Adipocyte (in vitro differentiated cells): ENCODE results near the gene ANKRD31.
"Not testable (repeated sequence)": the region's sequence is repeated elsewhere in the genome, so short reads cannot be mapped to it uniquely, and the experiment has no call there.

ENCODE experiments used
- DNase-seq: peaks from one replicate; pipeline ENCODE4 v3.0.0-alpha.2; 2015; ENCODE audit warnings: low read depth
- H3K27me3 ChIP-seq: replicated peaks from 2 replicates; pipeline ENCODE4 v1.7.0; 2013; ENCODE audit warnings: mild to moderate bottlenecking, low read length, moderate library complexity; ENCODE audit not compliant: control insufficient read depth, insufficient read depth
- H3K36me3 ChIP-seq: 2 replicates; pipeline ENCODE4 v1.7.0; 2013; ENCODE audit warnings: low read length, mild to moderate bottlenecking, moderate library complexity; ENCODE audit not compliant: control insufficient read depth, insufficient read depth, severe bottlenecking
- H3K4me1 ChIP-seq: 2 replicates; pipeline ENCODE4 v1.7.0; 2013; ENCODE audit warnings: mild to moderate bottlenecking, low read length, moderate library complexity; ENCODE audit not compliant: control insufficient read depth, insufficient read depth
- H3K4me3 ChIP-seq: 2 replicates; pipeline ENCODE4 v1.7.0; 2013; ENCODE audit warnings: mild to moderate bottlenecking, low read length, moderate library complexity
- H3K9ac ChIP-seq: 2 replicates; pipeline ENCODE4 v1.7.0; 2013; ENCODE audit warnings: mild to moderate bottlenecking, low read length, moderate library complexity
- H3K9me3 ChIP-seq: 2 replicates; pipeline ENCODE4 v1.7.0; 2013; ENCODE audit warnings: mild to moderate bottlenecking, low read length, moderate library complexity; ENCODE audit not compliant: control insufficient read depth

Gene ANKRD31

GRCh38 chr5:75192264-75192663, 44.4 kb downstream of the ANKRD31 start:
- H3K9ac ChIP-seq, result no peak overlapping the region
- H3K4me1 ChIP-seq, result no peaks in the 10 kb centered on the region
- no peaks in the 10 kb centered on the region for H3K36me3 ChIP-seq
- DNase-seq, result no peak
- no peaks in the 10 kb centered on the region for H3K9me3 ChIP-seq
- H3K4me3 ChIP-seq, result no peak overlapping the region
- H3K27me3 ChIP-seq, result no peaks in the 10 kb centered on the region

DNA sequence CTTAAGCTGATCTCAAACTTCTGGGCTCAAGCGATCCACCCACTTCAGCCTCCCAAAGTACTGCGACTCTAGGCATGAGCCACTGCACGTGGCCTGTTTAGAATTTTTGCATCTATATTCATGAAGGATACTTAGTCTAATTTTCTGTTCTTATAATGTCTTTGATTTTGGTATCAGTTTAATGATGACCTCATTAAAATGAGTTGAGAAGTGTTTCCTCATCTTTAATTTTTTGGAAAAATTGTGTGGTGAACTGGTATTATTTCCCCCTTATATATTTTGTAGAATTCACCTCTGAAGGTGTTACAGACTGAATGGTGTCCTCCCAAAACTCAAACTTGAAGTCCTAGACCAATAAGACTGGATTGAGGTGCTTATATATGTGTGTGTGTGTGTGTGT, 46.5 kb downstream of the ANKRD31 start:
- no peaks in the 10 kb centered on the region for H3K36me3 ChIP-seq
- no peak for DNase-seq

GRCh38 chr5:75189353-75189752, 47.3 kb downstream of the ANKRD31 start:
- Histone ChIP-seq H3K36me3 (no peaks in the 10 kb centered on the region), H3K9me3 (no peaks in the 10 kb centered on the region)

More for the DNA sequence above, 46.5 kb downstream of the ANKRD31 start:
- no peaks in the 10 kb centered on the region for H3K4me1 ChIP-seq
- no peak overlapping the region for H3K9ac ChIP-seq
- H3K27me3 ChIP-seq, result no peaks in the 10 kb centered on the region
- H3K4me3 ChIP-seq, result no peak overlapping the region
- H3K9me3 ChIP-seq, result no peaks in the 10 kb centered on the region

DNA sequence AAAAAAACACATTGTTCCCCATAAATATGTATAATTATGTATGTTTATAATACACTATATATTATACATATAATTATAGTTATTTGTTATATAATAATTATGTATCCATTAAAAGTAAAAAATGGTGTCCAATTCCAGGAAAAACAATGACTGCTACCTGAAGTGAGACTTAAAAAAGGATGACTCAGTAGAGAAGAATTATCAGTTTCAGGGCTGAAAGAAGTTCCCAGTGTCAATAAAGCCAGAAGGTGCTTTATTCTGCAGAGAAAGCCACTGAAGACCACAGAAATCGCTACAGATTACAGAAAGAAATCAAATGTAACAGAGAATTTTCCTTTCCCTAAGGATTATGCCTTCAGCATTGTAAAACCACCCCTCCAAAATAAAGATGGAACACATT, 50.9 kb downstream of the ANKRD31 start:
- DNase-seq, result no peak
- no peaks in the 10 kb centered on the region for H3K27me3 ChIP-seq
- no peak overlapping the region for H3K4me3 ChIP-seq
- no peak overlapping the region for H3K9ac ChIP-seq
- H3K9me3 ChIP-seq, result peaks cover 5% of the 10 kb centered on the region
- H3K36me3 ChIP-seq, result no peaks in the 10 kb centered on the region
- no peaks in the 10 kb centered on the region for H3K4me1 ChIP-seq

More at GRCh38 chr5:75189353-75189752, 47.3 kb downstream of the ANKRD31 start:
- no peaks in the 10 kb centered on the region for H3K4me1 ChIP-seq
- no peak for DNase-seq
- no peaks in the 10 kb centered on the region for H3K27me3 ChIP-seq
- H3K4me3 ChIP-seq, result no peak overlapping the region
- no peak overlapping the region for H3K9ac ChIP-seq

DNA sequence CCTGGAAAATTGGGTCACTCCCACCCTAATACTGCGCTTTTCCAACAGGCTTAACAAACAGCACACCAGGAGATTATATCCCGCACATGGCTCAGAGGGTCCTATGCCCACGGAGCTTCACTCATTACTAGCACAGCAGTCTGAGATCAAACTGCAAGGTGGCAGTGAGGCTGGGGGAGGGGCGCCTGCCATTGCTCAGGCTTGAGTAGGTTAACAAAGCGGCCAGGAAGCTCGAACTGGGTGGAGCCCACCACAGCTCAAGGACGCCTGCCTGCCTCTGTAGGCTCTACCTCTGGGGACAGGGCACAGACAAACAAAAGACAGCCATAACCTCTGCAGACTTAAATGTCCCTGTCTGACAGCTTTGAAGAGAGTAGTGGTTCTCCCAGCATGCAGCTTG, 60.7 kb downstream of the ANKRD31 start:
- not testable (repeated sequence) for H3K36me3 ChIP-seq, H3K27me3 ChIP-seq, H3K9ac ChIP-seq, H3K4me3 ChIP-seq, H3K4me1 ChIP-seq, H3K9me3 ChIP-seq, DNase-seq

DNA sequence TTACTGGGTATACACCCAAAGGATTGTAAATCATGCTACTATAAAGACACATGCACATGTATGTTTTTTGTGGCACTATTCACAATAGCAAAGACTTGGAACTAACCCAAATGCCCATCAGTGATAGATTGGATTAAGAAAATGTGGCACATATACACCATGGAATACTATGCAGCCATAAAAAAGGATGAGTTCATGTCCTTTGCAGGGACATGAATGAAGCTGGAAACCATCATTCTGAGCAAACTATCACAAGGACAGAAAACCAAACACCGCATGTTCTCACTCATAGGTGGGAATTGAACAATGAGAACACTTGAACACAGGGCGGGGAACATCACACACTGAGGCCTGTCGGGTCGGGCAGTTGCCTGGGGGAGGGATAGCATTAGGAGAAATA, 61.8 kb downstream of the ANKRD31 start:
- not testable (repeated sequence) for H3K27me3 ChIP-seq, H3K4me1 ChIP-seq, H3K4me3 ChIP-seq, H3K9me3 ChIP-seq, DNase-seq, H3K36me3 ChIP-seq, H3K9ac ChIP-seq

- H3K36me3 ChIP-seq, result no peaks in the 10 kb centered on the region
- no peaks in the 10 kb centered on the region for H3K27me3 ChIP-seq
- no peak overlapping the region for H3K4me3 ChIP-seq
- DNase-seq, result no peak
- no peaks in the 10 kb centered on the region for H3K9me3 ChIP-seq
- no peak overlapping the region for H3K9ac ChIP-seq
- no peaks in the 10 kb centered on the region for H3K4me1 ChIP-seq
Measured at GRCh38 chr5:75169516-75169915, 67.2 kb downstream of the ANKRD31 start.

GRCh38 chr5:75168026-75168735, 68.5 kb downstream of the ANKRD31 start:
- DNase-seq, result no peak

GRCh38 chr5:75167345-75167744, 69.3 kb downstream of the ANKRD31 start:
- Histone ChIP-seq H3K9ac (no peak overlapping the region), H3K4me1 (no peaks in the 10 kb centered on the region), H3K4me3 (no peak overlapping the region), H3K9me3 (no peaks in the 10 kb centered on the region), H3K36me3 (no peaks in the 10 kb centered on the region), H3K27me3 (no peaks in the 10 kb centered on the region)
- DNase-seq, result no peak

More at GRCh38 chr5:75168026-75168735, 68.5 kb downstream of the ANKRD31 start:
- Histone ChIP-seq H3K4me3 (no peak overlapping the region), H3K9me3 (no peaks in the 10 kb centered on the region), H3K4me1 (no peaks in the 10 kb centered on the region), H3K36me3 (no peaks in the 10 kb centered on the region), H3K9ac (no peak overlapping the region), H3K27me3 (no peaks in the 10 kb centered on the region)

DNA sequence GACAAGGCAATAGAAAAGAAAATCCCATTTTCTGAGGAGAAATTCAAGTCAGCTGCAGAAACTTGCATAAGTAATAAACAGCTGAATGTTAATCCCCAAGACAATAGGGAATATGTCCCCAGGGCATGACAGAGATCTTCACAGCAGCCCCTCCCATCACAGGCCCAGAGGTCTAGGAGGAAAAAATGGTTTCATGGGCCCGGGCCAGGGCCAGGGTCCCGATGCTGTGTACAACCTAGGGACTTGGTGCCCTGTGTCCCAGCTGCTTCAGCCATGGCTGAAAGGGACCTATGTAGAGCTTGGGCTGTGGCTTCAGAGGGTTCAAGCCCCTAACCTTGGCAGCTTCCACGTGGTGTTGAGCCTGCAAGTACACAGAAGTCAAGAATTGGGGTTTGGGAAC, 75.2 kb downstream of the ANKRD31 start:
- H3K9me3 ChIP-seq, result peaks cover 18% of the 10 kb centered on the region
- H3K4me3 ChIP-seq, H3K27me3 ChIP-seq, DNase-seq, H3K9ac ChIP-seq, H3K36me3 ChIP-seq, H3K4me1 ChIP-seq: not testable (repeated sequence)

DNA sequence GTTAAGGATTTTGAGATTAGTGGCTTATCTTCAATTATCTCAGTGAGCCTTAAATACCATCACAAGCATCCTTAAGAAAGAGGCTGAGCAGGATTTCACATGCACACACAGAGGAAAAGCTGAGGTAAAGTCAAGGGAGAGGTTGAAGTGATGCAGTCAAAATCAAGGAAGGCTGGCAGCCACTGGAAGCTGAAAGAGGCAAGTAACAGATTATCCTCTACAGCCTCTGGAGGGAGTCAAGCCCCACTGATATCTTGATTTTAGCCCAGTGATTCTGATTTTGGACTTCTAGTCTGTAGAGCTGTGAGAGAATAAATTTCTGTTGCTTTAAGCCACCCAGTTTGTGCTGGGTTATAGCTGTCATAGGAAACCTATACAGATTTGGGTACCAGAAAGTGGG, 80.1 kb downstream of the ANKRD31 start:
- DNase-seq, result no peak
- H3K9me3 ChIP-seq, result peaks cover 15% of the 10 kb centered on the region
- no peak overlapping the region for H3K9ac ChIP-seq
- H3K4me1 ChIP-seq, result no peaks in the 10 kb centered on the region
- H3K4me3 ChIP-seq, result no peak overlapping the region
- no peaks in the 10 kb centered on the region for H3K36me3 ChIP-seq
- no peaks in the 10 kb centered on the region for H3K27me3 ChIP-seq

DNA sequence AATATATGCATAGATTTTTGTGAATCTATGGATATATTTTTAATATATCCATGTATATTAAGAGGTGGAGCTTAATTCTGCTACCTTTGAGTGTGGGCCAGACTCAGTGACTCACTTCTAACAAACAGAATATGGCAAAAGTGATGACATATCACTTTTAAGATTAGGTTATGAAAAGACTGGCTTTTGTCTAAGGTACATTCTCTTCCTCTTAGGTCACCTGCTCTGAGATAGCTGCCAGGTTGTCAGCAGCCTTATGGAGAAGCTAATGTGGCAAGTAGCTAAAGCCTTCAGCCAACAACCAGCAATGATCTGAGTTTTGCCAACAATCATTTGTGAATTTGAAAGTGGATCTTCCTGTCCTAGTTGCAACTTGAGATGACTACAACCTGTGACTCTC, 83.8 kb downstream of the ANKRD31 start:
- H3K9ac ChIP-seq, result no peak overlapping the region
- no peak for DNase-seq
- no peak overlapping the region for H3K4me3 ChIP-seq
- no peaks in the 10 kb centered on the region for H3K4me1 ChIP-seq
- no peaks in the 10 kb centered on the region for H3K9me3 ChIP-seq
- H3K36me3 ChIP-seq, result no peaks in the 10 kb centered on the region
- no peaks in the 10 kb centered on the region for H3K27me3 ChIP-seq
